ENCODE measurements around the gene RBM8A.

The RBM8A gene

GRCh38 chr1:145961109-145961424 lies 33.8 kb upstream of the RBM8A start:
- no peak for TF ChIP-seq CTCF (IDR thresholded peaks at IDR 0.05; ENCODE audit: extremely low read depth, insufficient read depth, missing control alignments)
- DNase-seq (ENCODE audit: low spot score) = no peak
- in situ Hi-C loops (cut with MboI; ENCODE audit: low pct_unique_long_range_greater_than_20kb, low sequenced_read_pairs, unreplicated experiment) = no loop called here

- peak; percentile 71 for DNase-seq (ENCODE audit: low spot score)
- no peak for TF ChIP-seq CTCF (IDR thresholded peaks at IDR 0.05; ENCODE audit: extremely low read depth, insufficient read depth, missing control alignments)
- in situ Hi-C loops (cut with MboI; ENCODE audit: low pct_unique_long_range_greater_than_20kb, low sequenced_read_pairs, unreplicated experiment) = no loop called here
These were observed 33.3 kb upstream of the RBM8A start for GRCh38 chr1:145960468-145961108.

GRCh38 chr1:145959957-145960467 lies 32.7 kb upstream of the RBM8A start:
- no peak for DNase-seq (ENCODE audit: low spot score)
- no peak for TF ChIP-seq CTCF (IDR thresholded peaks at IDR 0.05; ENCODE audit: extremely low read depth, insufficient read depth, missing control alignments)
- in situ Hi-C loops (cut with MboI; ENCODE audit: low pct_unique_long_range_greater_than_20kb, low sequenced_read_pairs, unreplicated experiment) = no loop called here

GRCh38 chr1:145959333-145959732 lies 32.0 kb upstream of the RBM8A start:
- in situ Hi-C loops (cut with MboI; ENCODE audit: low pct_unique_long_range_greater_than_20kb, low sequenced_read_pairs, unreplicated experiment) = no loop called here
- no peak for TF ChIP-seq CTCF (IDR thresholded peaks at IDR 0.05; ENCODE audit: extremely low read depth, insufficient read depth, missing control alignments)
- no peak for DNase-seq (ENCODE audit: low spot score)

- in situ Hi-C loops (cut with MboI; ENCODE audit: low pct_unique_long_range_greater_than_20kb, low sequenced_read_pairs, unreplicated experiment) = no loop called here
- no peak for DNase-seq (ENCODE audit: low spot score)
- TF ChIP-seq CTCF (IDR thresholded peaks at IDR 0.05; ENCODE audit: extremely low read depth, insufficient read depth, missing control alignments) = no peak
These were observed 31.4 kb upstream of the RBM8A start for GRCh38 chr1:145958734-145959133.

GRCh38 chr1:145957443-145958319 lies 30.4 kb upstream of the RBM8A start, which contains the start of gene LIX1L:
Gene LIX1L, minus strand, starts transcription at chr1:145958017. Its CDS starts 90 bp downstream, at chr1:145957927.
- DNase-seq (ENCODE audit: low spot score) = peak; percentile 97
- TF ChIP-seq CTCF (IDR thresholded peaks at IDR 0.05; ENCODE audit: extremely low read depth, insufficient read depth, missing control alignments) = no peak
- in situ Hi-C loops (cut with MboI; ENCODE audit: low pct_unique_long_range_greater_than_20kb, low sequenced_read_pairs, unreplicated experiment) = no loop called here
